Activated CD4-positive, CD25-positive, alpha-beta regulatory T cell treated with anti-CD3 and anti-CD28 coated beads, Interleukin-2, amount 50 U/mL, for 16 hours (primary cell): ENCODE measurements around the gene ELMO1.

Source experiments
- DNase-seq: peaks from one replicate; pipeline ENCODE4 v3.0.0-alpha.2; 2020; ENCODE audit warnings: low read depth, low spot score

ELMO1 gene

GRCh38 chr7:37277513-37277912, 171.2 kb downstream of the ELMO1 start:
- DNase-seq: no peak

DNA sequence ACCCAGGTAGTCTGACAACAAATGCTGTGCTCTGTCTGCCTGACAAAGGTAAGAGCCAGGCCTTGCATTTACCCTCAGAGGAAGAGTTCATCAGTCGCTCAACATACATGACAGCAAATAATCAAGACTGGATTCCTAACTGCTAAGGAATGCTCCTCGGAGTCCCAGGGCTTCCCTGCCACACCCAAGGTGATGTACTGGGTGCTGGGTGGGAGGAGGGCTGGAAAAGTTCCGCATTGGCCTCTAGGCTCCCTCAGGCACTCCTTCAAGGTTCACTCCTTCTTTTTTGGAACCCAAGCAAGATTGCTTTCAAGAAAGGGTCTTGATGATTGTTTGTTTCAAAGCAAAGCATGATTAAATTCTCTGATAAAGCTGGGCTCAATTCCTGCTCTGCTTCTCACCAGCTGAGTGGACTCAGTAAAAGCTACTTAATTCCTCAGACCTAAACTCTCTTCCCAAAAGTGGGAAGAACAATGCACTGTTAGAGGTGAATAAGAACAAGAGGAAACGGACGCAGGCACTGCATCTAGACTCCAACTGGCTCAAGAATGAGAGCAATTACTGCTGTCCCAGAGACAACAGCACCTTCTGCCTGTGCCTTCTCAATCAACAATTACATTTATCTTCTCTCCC, 173.5 kb downstream of the ELMO1 start:
- no peak for DNase-seq

- no peak for DNase-seq
These were observed 174.8 kb downstream of the ELMO1 start for GRCh38 chr7:37273891-37274290.

- DNase-seq: no peak
These were observed 178.8 kb downstream of the ELMO1 start for GRCh38 chr7:37269711-37270508.

DNA sequence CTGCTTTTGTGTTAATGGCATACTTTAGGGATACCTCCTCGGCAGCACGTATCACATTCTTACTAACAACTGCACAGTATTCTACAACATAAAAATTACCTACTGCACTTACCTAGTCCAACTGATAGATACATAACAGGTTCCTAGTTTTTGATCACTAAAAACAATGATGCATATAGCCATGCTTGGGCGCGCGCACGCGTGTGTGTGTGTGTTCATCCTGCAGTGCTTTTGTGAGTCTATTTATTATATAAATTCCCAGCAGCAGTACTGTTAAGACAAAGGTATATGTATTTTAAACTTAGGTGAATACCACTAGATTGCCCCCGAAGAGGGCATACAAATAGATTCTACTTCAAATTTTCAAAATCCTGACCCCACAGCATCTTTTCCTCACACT, 181.4 kb downstream of the ELMO1 start:
- no peak for DNase-seq

DNA sequence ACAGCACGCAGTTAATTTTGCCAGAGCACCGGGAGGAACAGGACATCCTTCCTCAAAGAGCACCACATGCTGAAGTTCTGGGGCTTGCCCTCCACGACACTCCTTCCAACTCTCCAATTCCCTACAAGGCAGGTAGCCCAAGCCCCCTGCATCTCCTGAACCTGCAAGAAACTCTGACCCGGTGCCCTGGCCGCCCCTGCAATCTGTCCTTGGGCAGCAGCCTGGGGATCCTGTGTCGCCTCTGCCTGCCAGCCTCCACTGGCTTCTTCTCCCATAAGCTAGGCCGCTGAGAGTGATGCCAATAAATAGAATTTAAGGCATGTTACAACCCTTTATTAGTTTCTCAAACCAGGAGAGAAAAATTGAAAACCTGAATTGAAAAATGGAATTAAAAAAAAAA, 182.8 kb downstream of the ELMO1 start:
- DNase-seq: no peak

GRCh38 chr7:37265006-37265405, 183.7 kb downstream of the ELMO1 start:
- DNase-seq: no peak

DNA sequence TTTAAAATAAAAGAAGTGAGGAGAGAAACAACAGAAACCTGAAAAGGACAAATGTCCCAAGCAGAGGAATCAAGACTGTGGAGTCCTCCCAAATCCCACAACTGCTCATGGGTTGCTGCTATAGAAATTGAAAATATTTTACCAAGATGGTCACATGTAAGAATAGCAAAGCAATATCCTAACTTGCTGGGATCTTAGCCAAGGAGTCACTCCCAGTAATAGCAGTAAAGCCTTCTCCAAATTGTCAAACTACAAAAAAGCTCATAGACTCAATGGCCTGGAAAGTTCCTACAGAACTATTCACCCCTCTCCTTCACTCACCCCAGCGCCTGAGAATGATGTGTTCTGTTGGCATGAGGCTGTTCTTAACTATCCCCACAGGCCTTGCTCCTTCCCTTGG, 186.5 kb downstream of the ELMO1 start:
- no peak for DNase-seq

DNA sequence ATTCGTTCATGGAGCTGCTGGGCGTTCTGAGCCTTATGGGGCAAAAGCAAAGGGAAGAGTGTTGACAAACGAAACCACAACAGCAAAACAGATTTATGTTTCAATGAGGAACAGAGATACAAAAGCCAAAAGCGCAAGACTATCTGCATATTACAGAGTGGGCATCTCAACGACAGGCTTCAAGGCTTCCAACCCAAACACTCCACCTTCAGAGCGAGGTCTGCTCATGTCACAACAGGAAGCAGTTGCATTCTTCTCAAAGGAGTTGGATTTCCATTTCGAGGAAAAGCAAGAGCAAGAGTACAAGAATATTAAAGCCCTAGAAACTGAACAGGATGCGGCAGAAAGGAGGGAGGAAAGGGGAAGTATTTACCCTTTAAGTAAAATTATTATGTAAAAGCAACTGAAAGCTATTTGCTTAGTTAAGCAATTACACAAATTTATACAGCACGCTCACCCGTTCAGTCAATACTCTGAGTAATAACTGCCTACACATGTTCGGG, 189.3 kb downstream of the ELMO1 start:
- no peak for DNase-seq

GRCh38 chr7:37256631-37257030, 192.0 kb downstream of the ELMO1 start:
- no peak for DNase-seq

DNA sequence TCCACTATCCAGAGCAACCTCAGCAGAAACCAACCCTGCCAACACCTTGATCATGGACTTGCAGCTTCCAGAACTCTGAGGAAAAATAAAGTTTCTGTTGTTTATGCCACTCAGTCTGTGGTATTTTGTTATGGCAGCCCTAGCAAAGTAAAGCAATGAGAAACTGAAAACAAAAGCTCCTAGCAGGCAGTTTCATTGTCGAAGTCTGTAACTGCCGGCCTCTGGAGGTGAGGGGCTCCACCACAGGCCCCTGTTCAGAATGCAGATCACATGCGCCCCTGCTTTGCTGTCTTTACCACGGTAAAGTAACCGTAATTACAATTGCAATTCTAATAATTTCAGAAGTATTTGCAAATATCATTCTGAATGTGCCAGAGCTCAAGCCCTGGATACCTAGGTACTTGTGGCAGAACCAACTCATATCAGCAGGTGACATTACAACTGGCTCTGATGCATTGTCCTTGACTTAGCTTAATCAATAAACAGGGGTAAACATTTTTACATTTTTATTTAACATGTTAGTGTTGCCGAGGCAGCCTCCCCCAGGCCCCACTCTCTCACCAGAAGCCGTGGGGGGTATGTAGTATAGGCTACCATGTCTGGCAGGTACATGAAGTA, 193.2 kb downstream of the ELMO1 start:
- no peak for DNase-seq

DNA sequence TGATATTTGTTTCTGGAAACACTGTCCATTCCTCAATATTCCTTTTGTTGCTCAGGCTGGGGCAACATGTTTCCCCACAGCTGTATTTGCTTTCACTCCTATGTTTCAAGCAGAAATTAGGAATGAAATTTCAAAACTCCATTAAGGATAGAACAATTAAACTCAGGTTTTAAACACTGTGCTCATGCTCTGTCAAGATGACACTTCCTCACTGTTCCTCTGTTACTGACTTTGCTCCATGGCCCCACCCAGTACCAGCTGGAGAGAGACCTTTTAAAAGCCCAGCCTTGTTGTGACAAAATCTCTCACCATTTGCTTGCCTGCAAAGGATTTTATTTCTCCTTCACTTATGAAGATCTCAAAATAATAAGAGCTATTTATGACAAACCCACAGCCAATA, 197.4 kb downstream of the ELMO1 start:
- DNase-seq: no peak

- no peak for DNase-seq
These were observed 199.4 kb downstream of the ELMO1 start for GRCh38 chr7:37249240-37249639.

- no peak for DNase-seq
These were observed 200.2 kb downstream of the ELMO1 start for GRCh38 chr7:37248396-37248861.

DNA sequence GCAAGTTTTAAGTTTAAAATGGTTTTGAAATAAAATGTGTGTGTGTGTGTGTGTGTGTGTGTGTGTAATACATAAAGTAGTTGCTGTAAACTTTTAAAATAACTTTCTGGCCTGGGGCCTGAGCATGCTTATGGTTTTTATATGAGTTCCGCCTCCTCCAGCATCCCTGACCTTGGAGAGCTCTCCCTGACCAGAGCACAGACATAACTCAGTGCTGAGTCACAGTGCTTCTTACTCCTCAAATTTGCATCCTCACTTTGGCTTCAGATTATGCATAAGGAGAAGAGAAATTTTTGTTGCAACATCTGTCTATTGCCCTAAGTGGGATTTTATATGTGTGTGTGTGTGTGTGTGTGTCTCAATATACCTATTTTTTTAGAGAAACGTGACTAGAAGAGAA, 200.8 kb downstream of the ELMO1 start:
- no peak for DNase-seq

- no peak for DNase-seq
These were observed 203.1 kb downstream of the ELMO1 start for GRCh38 chr7:37245590-37245989.

DNA sequence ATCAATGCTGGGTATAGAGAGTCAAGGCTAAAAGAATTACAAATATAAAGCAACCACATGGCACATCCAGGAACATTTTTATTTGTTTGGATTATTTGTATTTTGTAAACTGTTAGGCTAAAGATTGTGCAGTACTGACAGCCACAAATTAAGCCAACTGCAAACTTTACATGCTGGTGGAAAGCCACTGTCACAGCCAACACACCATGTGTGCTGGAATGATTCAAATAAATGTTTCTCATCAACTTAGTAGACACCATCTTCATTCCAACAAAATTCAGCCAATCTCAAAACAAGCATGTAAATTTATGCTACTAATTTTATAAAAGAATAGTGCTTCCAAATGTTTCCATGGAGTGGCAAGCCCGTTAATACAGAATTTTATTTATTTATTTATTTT, 211.8 kb downstream of the ELMO1 start:
- DNase-seq: no peak

DNA sequence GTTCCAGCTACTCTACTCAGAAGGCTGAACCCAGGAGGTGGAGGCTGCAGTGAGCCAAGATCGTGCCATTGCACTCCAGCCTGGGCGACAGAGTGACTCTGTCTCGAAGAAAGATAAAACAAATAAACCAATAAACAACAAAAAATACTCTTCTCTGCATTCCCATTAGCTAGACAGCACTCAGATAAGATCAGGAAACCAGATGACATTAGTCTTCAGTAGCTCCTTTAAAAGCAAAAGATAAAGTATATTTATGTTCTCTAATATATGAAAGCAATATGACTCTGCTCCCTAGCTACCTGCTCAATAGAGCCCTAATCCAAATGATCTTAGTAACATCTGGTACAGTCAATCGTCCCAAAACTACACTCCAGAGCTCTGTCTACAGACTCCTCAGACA, 212.9 kb downstream of the ELMO1 start:
- DNase-seq: no peak

DNA sequence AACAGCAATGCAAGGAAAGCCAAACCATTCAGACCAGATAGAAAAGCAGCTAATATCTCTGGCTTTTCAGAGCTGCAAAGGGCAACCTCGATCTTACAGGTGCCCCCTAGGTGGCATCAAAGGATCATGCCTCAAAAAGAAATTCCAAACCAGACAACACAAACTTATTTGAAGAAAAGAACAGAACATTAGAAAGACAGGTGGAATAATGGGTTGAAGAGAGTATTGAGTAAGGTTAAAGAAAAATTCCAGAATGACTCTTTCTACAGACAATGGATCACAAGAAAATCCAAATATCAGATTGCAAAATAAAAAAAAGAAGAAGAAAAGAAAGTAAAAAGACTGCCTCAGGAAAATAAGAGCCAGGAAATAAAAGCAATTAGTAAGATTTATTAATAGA, 213.7 kb downstream of the ELMO1 start:
- no peak for DNase-seq

GRCh38 chr7:37234334-37234733, 214.3 kb downstream of the ELMO1 start:
- no peak for DNase-seq

GRCh38 chr7:37231613-37232012, 217.1 kb downstream of the ELMO1 start:
- DNase-seq: no peak

DNA sequence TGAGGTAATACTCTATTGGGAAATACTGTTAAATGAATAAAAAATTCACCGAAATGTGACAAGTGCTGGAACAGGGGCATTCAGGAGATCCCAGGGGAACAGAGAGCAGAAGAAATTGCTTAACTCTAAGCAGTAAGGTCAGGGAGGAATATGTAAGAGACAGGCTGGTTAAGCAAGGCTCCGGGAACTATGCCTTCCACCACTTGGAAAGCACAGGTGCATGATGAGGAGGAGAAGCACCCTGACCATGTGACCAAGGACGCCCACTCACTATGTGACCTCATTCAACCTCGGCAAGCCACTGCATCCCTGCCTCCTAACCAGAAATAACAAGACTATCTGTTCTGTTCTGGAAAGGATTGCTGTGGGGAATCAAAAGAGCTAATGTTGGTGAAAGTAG, 218.4 kb downstream of the ELMO1 start:
- DNase-seq: no peak

DNA sequence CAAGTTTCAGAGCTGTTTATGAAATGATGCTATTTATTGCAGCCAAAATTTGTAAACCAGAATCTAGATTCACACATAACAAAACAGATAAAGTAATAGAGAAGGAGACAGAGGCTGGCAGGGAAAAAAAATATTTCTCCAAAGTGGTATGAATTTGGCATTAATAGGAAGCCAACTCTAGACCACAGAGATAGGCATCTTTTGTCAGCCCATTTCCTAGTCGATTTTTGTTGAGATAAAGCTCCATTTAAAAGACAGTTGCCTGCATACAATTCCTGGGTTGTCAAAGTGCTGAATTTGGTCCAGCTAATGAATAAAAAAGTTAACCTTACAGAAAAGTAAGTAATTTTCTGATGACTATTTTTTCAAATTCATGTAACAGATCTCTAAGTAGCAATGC, 219.3 kb downstream of the ELMO1 start:
- no peak for DNase-seq
